Type B pancreatic cell (in vitro differentiated cells): ENCODE measurements around the gene SERPINB5. TPM values are rescaled to one million over a fixed set of nuclear protein-coding genes. Genes with fewer than 3 reads are reported as not detected.

Source experiments
- DNase-seq: peaks from one replicate; pipeline ENCODE4 v3.0.0; 2021; ENCODE audit warnings: mixed read lengths; ENCODE audit not compliant: unreplicated experiment; ENCODE audit errors: extremely low spot score
- H3K27ac Mint-ChIP-seq: 2 replicates; pipeline ENCODE4 v1.8.0; 2021; ENCODE audit warnings: mild to moderate bottlenecking, mixed read lengths
- H3K27me3 Mint-ChIP-seq: 2 replicates; pipeline ENCODE4 v1.8.0; 2021; ENCODE audit warnings: mixed read lengths
- H3K36me3 Mint-ChIP-seq: 2 replicates; pipeline ENCODE4 v1.8.0; 2021; ENCODE audit warnings: mixed read lengths
- H3K4me1 Mint-ChIP-seq: one replicate; pipeline ENCODE4 v1.8.0; 2021; ENCODE audit warnings: mixed read lengths; ENCODE audit not compliant: unreplicated experiment
- H3K4me3 Mint-ChIP-seq: 2 replicates; pipeline ENCODE4 v1.8.0; 2021; ENCODE audit warnings: mild to moderate bottlenecking, mixed read lengths
- H3K9me3 Mint-ChIP-seq: 2 replicates; pipeline ENCODE4 v1.8.0; 2021; ENCODE audit warnings: mixed read lengths
- total RNA-seq: library from RNA; stranded (reverse); gene quantifications from 2 replicates; pipeline ENCODE4 v1.2.1, GENCODE V29; 2021; ENCODE audit warnings: low replicate concordance
- TF ChIP-seq, protein P1 (sequence below): fragments of 200-600 bp; sonication (generic); conservative IDR thresholded peaks from 2 replicates; pipeline ENCODE4 v1.5.0; 2021; ENCODE audit warnings: antibody characterized with exemption, mild to moderate bottlenecking

Gene SERPINB5
- total RNA-seq, 1 donor from 2014 or later, result 1.4 TPM

DNA sequence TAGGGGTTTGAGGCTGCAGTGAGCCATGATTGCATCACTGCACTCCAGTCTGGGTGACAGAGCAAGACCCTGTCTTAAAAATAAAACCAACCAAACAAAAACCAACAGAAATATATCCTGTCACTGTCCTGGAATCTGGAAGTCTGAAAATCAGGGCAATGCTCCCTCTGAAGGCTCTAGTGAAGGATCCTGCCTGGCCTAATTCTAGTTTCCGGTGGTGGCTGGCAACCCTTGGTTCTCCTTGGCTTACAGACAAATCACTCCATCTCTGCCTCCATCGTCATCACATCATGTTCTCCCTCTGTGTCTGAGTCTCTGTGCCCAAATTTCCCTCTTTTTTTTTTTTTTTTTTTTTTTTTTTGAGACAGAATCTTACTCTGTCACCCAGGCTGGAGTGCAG is 38.6 kb upstream of the SERPINB5 start:
- Mint-ChIP-seq H3K4me1 (peaks cover 5% of the 10 kb centered on the region), H3K4me3 (no peak overlapping the region), H3K9me3 (no peaks in the 10 kb centered on the region), H3K36me3 (no peaks in the 10 kb centered on the region), H3K27ac (no peak overlapping the region), H3K27me3 (peaks cover 11% of the 10 kb centered on the region)
- DNase-seq, result no peak
- TF ChIP-seq, protein P1, sequence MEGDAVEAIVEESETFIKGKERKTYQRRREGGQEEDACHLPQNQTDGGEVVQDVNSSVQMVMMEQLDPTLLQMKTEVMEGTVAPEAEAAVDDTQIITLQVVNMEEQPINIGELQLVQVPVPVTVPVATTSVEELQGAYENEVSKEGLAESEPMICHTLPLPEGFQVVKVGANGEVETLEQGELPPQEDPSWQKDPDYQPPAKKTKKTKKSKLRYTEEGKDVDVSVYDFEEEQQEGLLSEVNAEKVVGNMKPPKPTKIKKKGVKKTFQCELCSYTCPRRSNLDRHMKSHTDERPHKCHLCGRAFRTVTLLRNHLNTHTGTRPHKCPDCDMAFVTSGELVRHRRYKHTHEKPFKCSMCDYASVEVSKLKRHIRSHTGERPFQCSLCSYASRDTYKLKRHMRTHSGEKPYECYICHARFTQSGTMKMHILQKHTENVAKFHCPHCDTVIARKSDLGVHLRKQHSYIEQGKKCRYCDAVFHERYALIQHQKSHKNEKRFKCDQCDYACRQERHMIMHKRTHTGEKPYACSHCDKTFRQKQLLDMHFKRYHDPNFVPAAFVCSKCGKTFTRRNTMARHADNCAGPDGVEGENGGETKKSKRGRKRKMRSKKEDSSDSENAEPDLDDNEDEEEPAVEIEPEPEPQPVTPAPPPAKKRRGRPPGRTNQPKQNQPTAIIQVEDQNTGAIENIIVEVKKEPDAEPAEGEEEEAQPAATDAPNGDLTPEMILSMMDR, result no peak

DNA sequence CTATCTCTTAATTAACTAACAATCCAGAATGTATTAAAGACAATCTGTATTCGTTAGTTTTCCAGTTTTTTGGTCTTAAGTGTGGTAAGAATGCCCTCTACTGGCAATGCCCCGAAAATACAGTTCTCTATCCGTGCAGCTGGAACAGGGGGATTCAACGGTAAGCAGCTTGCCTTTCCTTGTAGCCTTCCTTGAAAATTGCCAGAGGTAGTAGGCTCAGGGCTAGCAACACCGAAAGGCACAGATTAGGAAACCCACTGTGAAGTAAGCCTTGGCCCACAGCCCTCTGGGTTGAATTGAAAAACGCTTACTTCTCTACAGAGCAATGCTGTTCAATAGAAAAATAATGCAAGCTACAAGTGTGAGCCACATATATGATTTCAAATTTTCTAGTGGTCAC is 37.4 kb upstream of the SERPINB5 start:
- Mint-ChIP-seq H3K9me3 (no peaks in the 10 kb centered on the region), H3K27ac (peak overlapping the region; percentile 41), H3K36me3 (no peaks in the 10 kb centered on the region), H3K27me3 (peaks cover 6% of the 10 kb centered on the region), H3K4me3 (no peak overlapping the region), H3K4me1 (peaks cover 5% of the 10 kb centered on the region)
- no peak for DNase-seq
- TF ChIP-seq, protein P1, result peak; percentile 88

DNA sequence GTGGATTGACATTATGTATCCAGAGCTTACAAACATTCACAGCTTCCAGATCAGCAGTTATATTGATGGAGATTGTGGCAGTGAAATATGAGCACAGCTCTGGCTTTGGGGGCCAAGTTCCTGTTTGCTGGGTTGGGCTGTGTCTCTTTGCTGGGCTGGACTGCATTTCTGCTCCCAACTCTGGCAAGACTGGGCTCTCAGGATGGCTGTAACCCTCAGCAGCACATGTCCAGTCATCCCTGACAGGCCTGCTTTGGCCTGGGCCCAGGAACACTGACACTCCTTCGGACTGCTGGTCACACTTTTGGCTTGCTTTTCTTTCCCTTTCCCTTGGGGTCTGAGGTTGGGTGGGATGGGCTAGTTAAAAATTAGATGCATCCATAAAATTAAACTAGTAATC is 36.5 kb upstream of the SERPINB5 start:
- no peak for DNase-seq
- TF ChIP-seq, protein P1, result no peak
- Mint-ChIP-seq H3K27me3 (peaks cover 3% of the 10 kb centered on the region), H3K4me1 (peaks cover 5% of the 10 kb centered on the region), H3K4me3 (no peak overlapping the region), H3K27ac (no peak overlapping the region), H3K9me3 (no peaks in the 10 kb centered on the region), H3K36me3 (no peaks in the 10 kb centered on the region)

DNA sequence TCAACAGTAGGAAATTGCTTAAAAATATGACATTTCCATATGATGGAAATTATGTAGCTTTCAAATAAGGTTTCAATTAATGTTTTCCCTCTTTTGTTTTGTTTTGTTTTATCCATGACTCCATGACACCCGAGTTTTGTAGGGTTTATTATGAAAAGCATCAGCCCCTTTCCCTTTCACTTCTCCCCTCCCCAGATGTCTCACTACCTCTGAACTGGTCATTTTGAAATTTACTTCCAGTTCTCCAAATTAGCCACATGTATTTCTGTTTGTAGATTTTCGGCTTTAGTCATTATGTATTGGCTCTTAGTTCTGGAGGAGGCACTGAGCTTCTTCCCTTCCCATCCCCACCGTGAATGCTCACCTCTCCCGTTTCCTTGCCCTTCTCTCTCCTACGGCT is 35.9 kb upstream of the SERPINB5 start:
- no peak overlapping the region for H3K4me3 Mint-ChIP-seq
- H3K4me1 Mint-ChIP-seq, result peaks cover 5% of the 10 kb centered on the region
- H3K36me3 Mint-ChIP-seq, result no peaks in the 10 kb centered on the region
- no peak for DNase-seq
- H3K9me3 Mint-ChIP-seq, result no peaks in the 10 kb centered on the region
- H3K27me3 Mint-ChIP-seq, result peaks cover 3% of the 10 kb centered on the region
- no peak overlapping the region for H3K27ac Mint-ChIP-seq
- TF ChIP-seq, protein P1, result no peak

DNA sequence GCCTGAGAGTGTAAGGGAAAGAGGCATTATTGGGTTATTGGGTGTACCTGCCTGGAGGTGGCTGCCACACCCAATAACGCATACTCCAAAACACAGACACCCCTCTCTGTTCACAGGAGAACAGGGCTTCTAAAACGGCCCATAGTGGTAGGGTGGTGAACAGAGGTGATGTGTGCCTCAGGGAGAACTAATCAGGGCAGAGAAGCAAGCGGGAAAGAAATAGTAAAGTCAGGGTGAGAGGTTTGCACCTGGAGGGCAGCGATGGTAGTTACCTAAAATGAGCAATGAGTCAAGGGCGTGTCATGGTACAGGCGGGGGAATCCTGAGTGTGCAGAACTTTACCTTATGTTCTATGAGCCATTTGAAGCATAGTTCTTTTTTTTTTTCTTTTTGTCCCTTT is 32.9 kb upstream of the SERPINB5 start:
- no peaks in the 10 kb centered on the region for H3K9me3 Mint-ChIP-seq
- no peaks in the 10 kb centered on the region for H3K36me3 Mint-ChIP-seq
- peaks cover 5% of the 10 kb centered on the region for H3K4me1 Mint-ChIP-seq
- no peak for DNase-seq
- TF ChIP-seq, protein P1, result no peak
- peak overlapping the region; percentile 70 for H3K27ac Mint-ChIP-seq
- no peak overlapping the region for H3K4me3 Mint-ChIP-seq
- H3K27me3 Mint-ChIP-seq, result no peaks in the 10 kb centered on the region

DNA sequence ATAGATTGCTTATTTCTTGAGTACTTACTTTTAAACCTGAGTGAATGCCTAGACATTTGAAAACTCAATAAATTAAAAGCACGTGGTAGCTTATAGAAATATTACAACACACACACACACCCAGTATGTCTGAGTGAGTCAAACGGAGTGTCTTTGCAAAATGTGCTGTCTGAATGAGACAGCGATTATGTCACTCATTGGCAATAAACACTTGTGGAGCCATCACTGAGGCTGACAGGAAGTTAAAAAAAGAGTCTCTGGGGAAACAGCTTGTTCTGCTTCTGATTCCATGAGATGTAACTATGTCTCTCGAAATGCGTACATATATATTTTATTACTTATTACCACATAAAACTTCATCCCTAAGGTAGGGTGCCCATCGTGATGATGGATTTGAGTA is 32.2 kb upstream of the SERPINB5 start:
- H3K4me3 Mint-ChIP-seq, result no peak overlapping the region
- H3K36me3 Mint-ChIP-seq, result no peaks in the 10 kb centered on the region
- peak overlapping the region; percentile 70 for H3K27ac Mint-ChIP-seq
- TF ChIP-seq, protein P1, result no peak
- no peaks in the 10 kb centered on the region for H3K4me1 Mint-ChIP-seq
- no peak for DNase-seq
- no peaks in the 10 kb centered on the region for H3K9me3 Mint-ChIP-seq
- no peaks in the 10 kb centered on the region for H3K27me3 Mint-ChIP-seq
